Prostate gland (tissue), 2 donors: Measurements from ENCODE around the gene CEP97.

Experiments used
- CTCF ChIP-seq, 4 experiments: fragments of 200-600 bp in 2 of 4; fragments of 450-650 bp in 2 of 4; sonication (generic) in 2 of 4; IDR thresholded peaks; 1 replicate in 3 of 4; 2 replicates in 1 of 4; pipeline ENCODE4 v1.5.1; 2016 to 2019; ENCODE audit warnings: antibody characterized with exemption in 4 of 4, mild to moderate bottlenecking in 2 of 4, moderate library complexity in 2 of 4
- POLR2A ChIP-seq: fragments of 450-650 bp; IDR thresholded peaks from one replicate; pipeline ENCODE4 v1.6.1; 2016; ENCODE audit warnings: antibody characterized with exemption, mild to moderate bottlenecking
- POLR2AphosphoS5 ChIP-seq: sonication (generic); formaldehyde crosslinking; IDR thresholded peaks from one replicate; pipeline ENCODE4 v1.6.1; 2017; ENCODE audit warnings: antibody characterized with exemption

GRCh38 chr3:101810022-101810418, 85.6 kb downstream of the CEP97 start:
- no peak for TF ChIP-seq CTCF (IDR thresholded peaks at IDR 0.05)
- no peak for TF ChIP-seq POLR2A
- no peak for TF ChIP-seq POLR2AphosphoS5
